ENCODE results near the gene RPRD1B. TPM values are rescaled to one million over a fixed set of nuclear protein-coding genes. Genes with fewer than 3 reads are reported as not detected.
A peak's percentile ranks its signal among the peaks of the same experiment; 100 is the strongest.

RPRD1B gene
- total and polyA plus RNA-seq, 2 of the 13 experiments (the other 11 are each of a cell fraction or from before 2014, with no cell fraction given), result 31.1 to 41.5 TPM

DNA sequence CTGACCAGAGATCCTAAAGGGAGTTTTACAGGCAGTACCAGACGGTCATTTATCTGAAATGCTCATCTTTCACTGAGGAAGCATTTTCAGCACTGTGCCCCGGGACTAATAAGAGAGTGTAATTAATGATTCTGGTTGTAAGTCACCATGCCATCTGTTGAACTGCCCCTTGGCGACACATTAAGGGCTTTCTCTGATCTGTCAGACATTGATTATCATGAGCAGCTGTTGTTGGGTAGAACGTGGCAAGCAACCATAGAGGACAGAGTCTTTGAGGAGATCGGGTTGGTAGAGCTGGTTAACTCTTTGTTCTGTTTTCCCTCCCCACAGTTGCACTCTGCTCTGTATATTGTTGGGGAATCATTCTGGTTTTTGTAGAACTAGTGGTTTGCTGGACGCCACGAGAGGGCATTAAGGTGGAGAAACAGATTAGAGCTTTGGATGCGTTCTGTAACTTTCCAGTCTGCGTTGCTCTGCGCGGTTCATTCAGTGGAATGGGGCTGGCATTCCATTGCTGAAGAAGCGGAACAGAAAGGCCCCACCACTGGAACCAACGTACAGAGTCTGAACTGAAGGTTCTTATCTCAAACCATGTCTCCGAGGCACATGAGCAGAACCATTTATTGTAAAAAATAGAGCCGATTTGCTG lies 34.3 kb downstream of the RPRD1B start:
- ChIA-PET CTCF (ENCODE audit: low intra/inter-chr PET ratio, low total read pairs) (interaction anchor here (1.1 kb wide), 1 partner anchor 155 kb away, joined by 3 read pairs; no protein-coding TSS in a partner anchor), POLR2A (interaction anchor here (1.8 kb wide), 1 partner anchor 76 kb away, joined by 4 read pairs; no protein-coding TSS in a partner anchor)
- H3K36me3 ChIP-seq (replicated peaks in 1 of 2; ENCODE audit: control insufficient read depth in 1 of 2, insufficient read depth in 2 of 2, low read length in 2 of 2), result peaks cover 55 to 96% of the 10 kb centered on the region in 2 experiments
- no peaks in the 10 kb centered on the region for H4K20me1 ChIP-seq (ENCODE audit: insufficient read depth, low read length)
- FAIRE-seq (no peak), ATAC-seq (no peak), DNase-seq (ENCODE audit: low spot score) (no peak)
- H3K9ac ChIP-seq (ENCODE audit: insufficient read depth, low read depth, low read length), result no peak overlapping the region
- 96% methylated on average over 15 of the region's 15 CpGs for WGBS (ENCODE audit: low lambda C conversion rate)
- H3K4me2 ChIP-seq (ENCODE audit: low read depth, low read length), result no peak overlapping the region
- BruUV-seq (replicated peaks), result no TSS peak
- in situ Hi-C loops (cut with HindIII; ENCODE audit: extremely low pct_ligation_motif_present, low pct_unique_long_range_greater_than_20kb) (loop anchor here (25.0 kb wide), 1 partner anchor 344 kb away; no protein-coding TSS in a partner anchor), intact Hi-C loops (cut with micrococcal nuclease; ENCODE audit: unreplicated experiment) (no loop called here)
- H3K4me1 ChIP-seq (ENCODE audit: insufficient read depth, low read length), result peaks cover 9% of the 10 kb centered on the region
- no peaks in the 10 kb centered on the region for H3K79me2 ChIP-seq (ENCODE audit: insufficient read depth, low read length)
- no peak overlapping the region for H3K27ac ChIP-seq (ENCODE audit: extremely low read length, insufficient read depth, low read length)
- TF ChIP-seq, protein P1, sequence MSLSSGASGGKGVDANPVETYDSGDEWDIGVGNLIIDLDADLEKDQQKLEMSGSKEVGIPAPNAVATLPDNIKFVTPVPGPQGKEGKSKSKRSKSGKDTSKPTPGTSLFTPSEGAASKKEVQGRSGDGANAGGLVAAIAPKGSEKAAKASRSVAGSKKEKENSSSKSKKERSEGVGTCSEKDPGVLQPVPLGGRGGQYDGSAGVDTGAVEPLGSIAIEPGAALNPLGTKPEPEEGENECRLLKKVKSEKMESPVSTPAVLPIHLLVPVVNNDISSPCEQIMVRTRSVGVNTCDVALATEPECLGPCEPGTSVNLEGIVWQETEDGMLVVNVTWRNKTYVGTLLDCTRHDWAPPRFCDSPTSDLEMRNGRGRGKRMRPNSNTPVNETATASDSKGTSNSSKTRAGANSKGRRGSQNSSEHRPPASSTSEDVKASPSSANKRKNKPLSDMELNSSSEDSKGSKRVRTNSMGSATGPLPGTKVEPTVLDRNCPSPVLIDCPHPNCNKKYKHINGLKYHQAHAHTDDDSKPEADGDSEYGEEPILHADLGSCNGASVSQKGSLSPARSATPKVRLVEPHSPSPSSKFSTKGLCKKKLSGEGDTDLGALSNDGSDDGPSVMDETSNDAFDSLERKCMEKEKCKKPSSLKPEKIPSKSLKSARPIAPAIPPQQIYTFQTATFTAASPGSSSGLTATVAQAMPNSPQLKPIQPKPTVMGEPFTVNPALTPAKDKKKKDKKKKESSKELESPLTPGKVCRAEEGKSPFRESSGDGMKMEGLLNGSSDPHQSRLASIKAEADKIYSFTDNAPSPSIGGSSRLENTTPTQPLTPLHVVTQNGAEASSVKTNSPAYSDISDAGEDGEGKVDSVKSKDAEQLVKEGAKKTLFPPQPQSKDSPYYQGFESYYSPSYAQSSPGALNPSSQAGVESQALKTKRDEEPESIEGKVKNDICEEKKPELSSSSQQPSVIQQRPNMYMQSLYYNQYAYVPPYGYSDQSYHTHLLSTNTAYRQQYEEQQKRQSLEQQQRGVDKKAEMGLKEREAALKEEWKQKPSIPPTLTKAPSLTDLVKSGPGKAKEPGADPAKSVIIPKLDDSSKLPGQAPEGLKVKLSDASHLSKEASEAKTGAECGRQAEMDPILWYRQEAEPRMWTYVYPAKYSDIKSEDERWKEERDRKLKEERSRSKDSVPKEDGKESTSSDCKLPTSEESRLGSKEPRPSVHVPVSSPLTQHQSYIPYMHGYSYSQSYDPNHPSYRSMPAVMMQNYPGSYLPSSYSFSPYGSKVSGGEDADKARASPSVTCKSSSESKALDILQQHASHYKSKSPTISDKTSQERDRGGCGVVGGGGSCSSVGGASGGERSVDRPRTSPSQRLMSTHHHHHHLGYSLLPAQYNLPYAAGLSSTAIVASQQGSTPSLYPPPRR (CRISPR knock-in tag; IDR thresholded peaks at IDR 0.05; ENCODE audit: borderline replicate concordance), result no peak
- TF ChIP-seq, protein P2, sequence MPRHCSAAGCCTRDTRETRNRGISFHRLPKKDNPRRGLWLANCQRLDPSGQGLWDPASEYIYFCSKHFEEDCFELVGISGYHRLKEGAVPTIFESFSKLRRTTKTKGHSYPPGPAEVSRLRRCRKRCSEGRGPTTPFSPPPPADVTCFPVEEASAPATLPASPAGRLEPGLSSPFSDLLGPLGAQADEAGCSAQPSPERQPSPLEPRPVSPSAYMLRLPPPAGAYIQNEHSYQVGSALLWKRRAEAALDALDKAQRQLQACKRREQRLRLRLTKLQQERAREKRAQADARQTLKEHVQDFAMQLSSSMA (CRISPR knock-in tag; IDR thresholded peaks at IDR 0.05), result 0 out of 2 replicates have a peak, but pooled peaks have one; percentile 34
- TF ChIP-seq ZNF331 (CRISPR knock-in tag; IDR thresholded peaks at IDR 0.05) (no peak), FOXA1 (IDR thresholded peaks at IDR 0.05) (no peak), FOXA1 (CRISPR knock-in tag; IDR thresholded peaks at IDR 0.05) (no peak), TGIF2 (CRISPR knock-in tag; IDR thresholded peaks at IDR 0.05) (no peak), ZFP90 (CRISPR knock-in tag; IDR thresholded peaks at IDR 0.05; ENCODE audit: borderline replicate concordance) (0 out of 2 replicates have a peak, but pooled peaks have one; percentile 37)
- TF ChIP-seq, protein P3, sequence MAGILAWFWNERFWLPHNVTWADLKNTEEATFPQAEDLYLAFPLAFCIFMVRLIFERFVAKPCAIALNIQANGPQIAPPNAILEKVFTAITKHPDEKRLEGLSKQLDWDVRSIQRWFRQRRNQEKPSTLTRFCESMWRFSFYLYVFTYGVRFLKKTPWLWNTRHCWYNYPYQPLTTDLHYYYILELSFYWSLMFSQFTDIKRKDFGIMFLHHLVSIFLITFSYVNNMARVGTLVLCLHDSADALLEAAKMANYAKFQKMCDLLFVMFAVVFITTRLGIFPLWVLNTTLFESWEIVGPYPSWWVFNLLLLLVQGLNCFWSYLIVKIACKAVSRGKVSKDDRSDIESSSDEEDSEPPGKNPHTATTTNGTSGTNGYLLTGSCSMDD (CRISPR knock-in tag; IDR thresholded peaks at IDR 0.05), result no peak
- H3K4me3 ChIP-seq (replicated peaks in 1 of 3; ENCODE audit: insufficient read depth in 1 of 3, low read depth in 2 of 3, low read length in 3 of 3), result no peak overlapping the region
- no peak overlapping the region for H2AFZ ChIP-seq (ENCODE audit: low read length)
- no peaks in the 10 kb centered on the region for H3K27me3 ChIP-seq (ENCODE audit: control insufficient read depth in 1 of 2, insufficient read depth in 2 of 2, low read length in 2 of 2)
- H3K9me3 ChIP-seq (ENCODE audit: low read length), result no peaks in the 10 kb centered on the region
